ENCODE results near the gene SRMS. TPM values are rescaled to one million over a fixed set of nuclear protein-coding genes. Genes with fewer than 3 reads are reported as not detected.
"Not testable (repeated sequence)": the region's sequence is repeated elsewhere in the genome, so short reads cannot be mapped to it uniquely, and the experiment has no call there.

Gene SRMS
- total RNA-seq, 1 donor from 2014 or later, result not detected

DNA sequence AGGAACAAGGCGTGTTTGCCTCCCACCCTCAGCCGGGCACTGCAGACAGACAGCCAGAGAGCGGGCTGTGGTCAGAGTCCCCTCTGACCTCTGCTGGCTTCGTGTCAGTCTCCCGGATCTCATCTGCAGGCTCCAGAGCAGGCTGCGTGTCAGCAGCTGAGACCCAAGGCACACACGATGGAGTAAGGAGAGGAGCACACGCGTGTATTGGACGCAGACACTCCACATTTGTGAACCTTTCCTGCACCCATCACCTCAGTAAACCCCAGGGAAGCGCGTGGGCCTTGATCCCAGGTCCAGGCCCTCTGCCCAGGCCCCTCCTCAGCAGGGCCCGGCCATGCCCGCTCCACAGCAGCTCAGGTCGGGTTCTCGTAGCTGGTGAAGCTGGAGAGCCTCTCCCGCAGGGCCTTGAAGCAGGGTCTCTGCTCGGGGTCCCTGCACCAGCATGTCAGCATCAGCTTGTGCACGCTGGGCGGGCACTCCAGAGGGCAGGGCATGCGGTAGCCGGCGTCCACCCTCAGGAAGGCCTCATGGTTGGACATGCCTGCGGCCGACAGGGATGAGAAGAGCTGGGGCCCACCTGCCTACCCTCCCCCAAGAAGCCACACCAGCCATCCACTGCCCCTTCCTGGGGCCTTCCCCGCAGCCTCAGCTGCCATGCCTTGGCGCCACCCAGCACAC, 18.2 kb downstream of the SRMS start:
- no peak for DNase-seq (ENCODE audit: extremely low read depth, low read depth, low spot score)

- DNase-seq (ENCODE audit: extremely low read depth, low read depth, low spot score), result no peak
Measured at GRCh38 chr20:63527184-63527583, 20.4 kb downstream of the SRMS start.

DNA sequence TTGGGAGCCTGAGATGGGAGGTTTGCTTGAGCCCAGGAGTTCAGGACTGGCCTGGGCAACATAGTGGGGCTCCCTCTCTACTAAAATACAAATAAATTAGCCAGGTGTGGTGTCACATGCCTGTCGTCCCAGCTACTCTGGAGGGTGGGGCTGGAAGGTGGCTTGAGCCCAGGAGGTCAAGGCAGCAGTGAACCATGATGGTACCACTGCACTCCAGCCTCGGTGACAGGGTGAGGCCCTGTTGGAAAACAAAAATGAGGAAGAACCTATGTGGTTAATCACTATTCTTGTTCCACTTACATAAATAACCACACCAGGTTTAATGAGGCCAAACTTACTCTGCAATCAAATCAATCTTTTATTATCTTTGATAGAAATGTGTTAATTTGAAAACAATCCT, 21.6 kb downstream of the SRMS start:
- no peak for DNase-seq (ENCODE audit: extremely low read depth, low read depth, low spot score)

- no peak for DNase-seq (ENCODE audit: extremely low read depth, low read depth, low spot score)
Measured at GRCh38 chr20:63525185-63525584, 22.4 kb downstream of the SRMS start.

GRCh38 chr20:63522981-63523611, 24.5 kb downstream of the SRMS start:
- no peak for DNase-seq (ENCODE audit: extremely low read depth, low read depth, low spot score)

DNA sequence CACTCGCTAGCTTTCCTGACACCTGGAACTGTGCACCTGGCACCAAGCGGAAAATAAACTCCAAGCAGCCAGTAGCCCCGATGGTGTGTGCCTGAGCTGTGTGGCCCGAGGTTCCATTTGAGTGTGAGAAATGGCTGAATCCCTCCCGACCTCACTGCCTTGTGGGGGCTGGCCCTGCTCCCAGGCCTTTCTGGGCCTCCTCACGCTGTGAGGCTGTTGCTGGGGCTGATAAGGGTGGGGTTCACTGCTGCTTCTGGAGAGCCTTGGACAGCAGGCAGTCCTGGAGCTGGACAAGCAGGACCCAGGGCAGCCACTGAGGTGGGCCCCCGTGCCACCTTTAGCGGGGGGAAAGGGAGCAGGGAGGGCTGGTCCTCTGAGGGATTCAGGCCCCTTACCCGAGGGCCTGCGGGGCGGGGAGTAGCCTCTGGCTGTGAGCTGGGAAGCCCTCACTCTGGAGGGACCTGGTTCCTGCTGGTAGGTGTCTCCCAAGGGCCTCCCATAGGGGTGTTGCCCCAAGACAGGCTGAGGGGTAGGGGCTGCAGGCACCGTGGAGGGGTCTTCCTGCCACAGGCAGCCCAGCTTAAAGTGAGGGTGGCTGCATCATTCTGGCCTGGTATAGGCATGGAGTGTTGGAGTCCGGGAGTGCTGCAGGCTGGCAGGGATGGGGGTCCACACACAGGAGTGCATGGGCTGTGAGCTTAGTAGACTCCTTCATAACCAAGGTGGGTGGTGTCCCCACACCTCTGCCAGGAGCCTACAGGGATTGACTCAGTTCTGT, 25.3 kb downstream of the SRMS start:
- no peak for DNase-seq (ENCODE audit: extremely low read depth, low read depth, low spot score)

GRCh38 chr20:63521602-63522001, 25.9 kb downstream of the SRMS start:
- no peak for DNase-seq (ENCODE audit: extremely low read depth, low read depth, low spot score)

GRCh38 chr20:63520934-63521601, 26.5 kb downstream of the SRMS start:
- no peak for DNase-seq (ENCODE audit: extremely low read depth, low read depth, low spot score)

DNA sequence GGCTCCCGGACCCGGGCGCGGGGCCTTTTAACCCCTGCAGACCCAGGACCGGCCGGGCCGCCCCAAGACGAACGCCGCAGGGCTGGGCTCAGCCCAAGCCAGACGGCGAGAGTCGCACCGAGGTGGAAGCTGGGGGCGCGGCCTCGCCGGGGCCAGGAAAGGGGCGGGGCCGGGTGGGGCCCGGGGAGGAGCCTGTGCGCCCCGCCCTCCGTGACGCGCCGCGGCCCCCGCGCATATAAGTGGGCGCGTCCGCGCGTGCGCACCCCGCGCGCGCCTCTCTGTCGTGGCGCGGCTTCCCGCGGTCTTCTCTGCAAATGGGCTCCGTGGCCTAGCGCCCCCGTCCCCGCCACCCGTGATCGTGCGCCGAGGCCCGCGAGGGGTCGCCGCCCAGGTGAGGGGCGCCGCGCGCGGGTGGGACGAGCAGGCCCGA, 27.0 kb downstream of the SRMS start, which contains the start of gene PPDPF:
PPDPF (plus strand) TSS at position 262 of the 430 bp plus-strand sequence. CDS start 544 bp downstream, outside the sequence.
- no peak for DNase-seq (ENCODE audit: extremely low read depth, low read depth, low spot score)

GRCh38 chr20:63519668-63520503, 27.7 kb downstream of the SRMS start:
- no peak for DNase-seq (ENCODE audit: extremely low read depth, low read depth, low spot score)

- DNase-seq (ENCODE audit: extremely low read depth, low read depth, low spot score), result no peak
Measured at GRCh38 chr20:63518946-63519667, 28.4 kb downstream of the SRMS start.

- no peak for DNase-seq (ENCODE audit: extremely low read depth, low read depth, low spot score)
Measured at GRCh38 chr20:63518351-63518861, 29.1 kb downstream of the SRMS start.

- DNase-seq (ENCODE audit: extremely low read depth, low read depth, low spot score), result no peak
Measured at GRCh38 chr20:63517376-63518309, 29.9 kb downstream of the SRMS start.

DNA sequence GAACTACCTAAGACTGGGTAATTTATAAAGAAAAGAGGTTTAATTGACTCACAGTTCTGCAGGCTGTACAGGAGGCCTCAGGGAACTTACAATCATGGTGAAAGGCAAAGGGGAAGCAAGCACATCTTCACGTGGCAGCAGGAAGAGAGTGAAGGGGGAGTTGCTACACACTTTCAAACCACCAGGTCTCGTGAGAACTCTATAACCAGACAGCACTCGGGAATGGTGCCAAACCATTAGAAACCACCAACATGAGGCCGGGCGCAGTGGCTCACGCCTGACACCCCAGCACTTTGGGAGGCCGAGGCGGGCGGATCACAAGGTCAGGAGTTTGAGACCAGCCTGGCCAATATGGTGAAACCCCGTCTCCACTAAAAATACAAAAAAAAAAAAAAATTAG, 33.0 kb downstream of the SRMS start:
- not testable (repeated sequence) for DNase-seq (ENCODE audit: extremely low read depth, low read depth, low spot score)

DNA sequence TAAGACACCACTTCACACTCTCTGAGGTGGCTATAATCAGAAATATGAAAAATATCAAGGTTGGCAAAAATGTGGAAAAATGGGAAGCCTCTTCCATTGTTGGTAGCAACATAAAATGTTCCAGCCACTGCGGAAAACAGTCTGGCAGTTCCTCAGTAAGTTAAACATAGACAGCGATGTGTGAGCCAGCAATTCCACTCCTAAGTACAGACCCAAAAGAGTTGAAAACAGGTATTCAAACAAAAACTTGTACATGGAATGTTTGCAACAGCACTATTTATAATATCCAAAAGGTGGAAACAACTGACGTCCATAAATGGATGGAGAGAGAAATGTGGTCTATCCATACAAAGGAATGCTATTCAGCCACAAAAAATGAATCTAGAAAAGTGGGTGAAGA, 34.3 kb downstream of the SRMS start:
- DNase-seq (ENCODE audit: extremely low read depth, low read depth, low spot score), result no peak

- DNase-seq (ENCODE audit: extremely low read depth, low read depth, low spot score), result no peak
Measured at GRCh38 chr20:63509088-63509564, 38.4 kb downstream of the SRMS start.

DNA sequence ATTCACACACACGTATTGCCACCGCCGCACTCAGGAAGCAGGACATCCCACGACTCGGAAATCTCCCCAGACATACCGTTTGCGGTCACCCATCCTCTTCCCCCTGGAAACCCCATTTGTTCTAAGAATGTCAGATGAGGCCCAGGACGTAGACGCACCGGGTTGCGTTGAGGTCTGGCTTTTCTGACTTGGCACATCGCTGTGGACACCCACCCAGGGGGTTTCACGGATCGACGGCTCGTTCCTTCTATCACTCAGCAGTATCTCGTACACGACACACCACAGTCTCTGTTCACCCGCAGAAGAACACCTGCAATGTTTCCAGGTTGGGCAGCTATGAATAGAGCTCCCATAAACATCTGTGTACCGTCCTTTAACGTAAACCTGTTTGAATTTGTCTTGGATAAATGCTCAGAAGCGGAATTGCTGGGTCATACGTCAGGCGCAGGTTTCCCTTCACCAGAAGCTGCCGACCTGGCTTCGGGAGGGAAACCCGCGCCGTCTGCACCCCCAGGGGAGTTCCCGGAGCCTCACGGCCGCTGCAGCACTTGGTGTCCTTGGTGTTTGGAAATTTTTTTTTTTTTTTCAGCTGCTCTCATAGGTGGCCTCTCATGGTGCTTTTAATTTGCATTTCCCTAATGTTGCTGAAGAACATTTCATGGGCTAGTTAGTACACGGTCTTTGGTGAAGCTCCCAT, 39.3 kb downstream of the SRMS start:
- no peak for DNase-seq (ENCODE audit: extremely low read depth, low read depth, low spot score)

All from glomerular endothelial cell (primary cell).